ENCODE data around the gene MSI2.

Gene MSI2

DNA sequence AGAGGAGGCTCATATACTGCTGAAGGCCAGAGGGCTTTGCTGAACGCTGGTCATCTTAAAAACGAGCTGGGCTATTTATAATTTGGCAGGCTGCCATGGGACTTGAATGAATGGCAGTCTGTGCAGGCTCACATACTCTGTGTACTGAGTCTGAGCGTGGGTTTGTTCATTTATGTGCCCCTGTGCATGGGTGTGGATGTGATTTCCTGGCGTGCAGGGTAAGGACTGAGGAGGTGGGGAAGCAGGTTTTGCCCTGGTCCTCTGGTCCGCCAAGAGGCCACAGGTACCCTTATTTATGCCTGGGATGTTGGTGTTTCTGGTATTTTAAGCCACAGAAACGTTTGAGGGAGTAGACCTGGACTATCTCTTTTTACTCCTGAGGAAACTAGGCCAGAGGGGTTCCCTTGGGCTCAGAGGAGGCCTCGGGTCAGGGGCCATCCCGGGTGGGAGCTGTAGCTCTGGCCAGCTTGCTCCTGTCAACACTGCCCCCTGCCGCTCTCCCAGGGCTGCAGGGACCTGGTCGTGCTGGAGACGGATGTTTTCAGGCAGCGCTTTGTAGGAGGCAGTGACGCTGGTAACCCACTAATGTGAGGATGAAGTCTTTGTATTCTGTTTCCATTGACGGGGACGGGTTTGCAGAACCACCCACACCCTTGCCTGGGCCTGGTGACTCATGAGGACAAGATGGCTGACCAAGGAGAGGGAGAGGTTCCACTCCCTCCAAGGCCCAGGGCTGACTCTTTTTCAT lies 184.4 kb downstream of the MSI2 start:
- H3K4me3 ChIP-seq (ENCODE audit: low read depth, low read length): no peak overlapping the region
- no peaks in the 10 kb centered on the region for H3K27me3 ChIP-seq
- no peaks in the 10 kb centered on the region for H3K9me3 ChIP-seq
- TF ChIP-seq, protein P1, sequence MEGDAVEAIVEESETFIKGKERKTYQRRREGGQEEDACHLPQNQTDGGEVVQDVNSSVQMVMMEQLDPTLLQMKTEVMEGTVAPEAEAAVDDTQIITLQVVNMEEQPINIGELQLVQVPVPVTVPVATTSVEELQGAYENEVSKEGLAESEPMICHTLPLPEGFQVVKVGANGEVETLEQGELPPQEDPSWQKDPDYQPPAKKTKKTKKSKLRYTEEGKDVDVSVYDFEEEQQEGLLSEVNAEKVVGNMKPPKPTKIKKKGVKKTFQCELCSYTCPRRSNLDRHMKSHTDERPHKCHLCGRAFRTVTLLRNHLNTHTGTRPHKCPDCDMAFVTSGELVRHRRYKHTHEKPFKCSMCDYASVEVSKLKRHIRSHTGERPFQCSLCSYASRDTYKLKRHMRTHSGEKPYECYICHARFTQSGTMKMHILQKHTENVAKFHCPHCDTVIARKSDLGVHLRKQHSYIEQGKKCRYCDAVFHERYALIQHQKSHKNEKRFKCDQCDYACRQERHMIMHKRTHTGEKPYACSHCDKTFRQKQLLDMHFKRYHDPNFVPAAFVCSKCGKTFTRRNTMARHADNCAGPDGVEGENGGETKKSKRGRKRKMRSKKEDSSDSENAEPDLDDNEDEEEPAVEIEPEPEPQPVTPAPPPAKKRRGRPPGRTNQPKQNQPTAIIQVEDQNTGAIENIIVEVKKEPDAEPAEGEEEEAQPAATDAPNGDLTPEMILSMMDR (IDR thresholded peaks at IDR 0.05; ENCODE audit: low read depth, low read length): peak; percentile 81
- H3K36me3 ChIP-seq: no peaks in the 10 kb centered on the region
- H3K4me1 ChIP-seq: peaks cover 71% of the 10 kb centered on the region
- DNase-seq: peak; percentile 80

- no peaks in the 10 kb centered on the region for H3K36me3 ChIP-seq
- H3K27me3 ChIP-seq: no peaks in the 10 kb centered on the region
- TF ChIP-seq, protein P1 (IDR thresholded peaks at IDR 0.05; ENCODE audit: low read depth, low read length): no peak
- DNase-seq: no peak
- peaks cover 71% of the 10 kb centered on the region for H3K4me1 ChIP-seq
- no peak overlapping the region for H3K4me3 ChIP-seq (ENCODE audit: low read depth, low read length)
- H3K9me3 ChIP-seq: no peaks in the 10 kb centered on the region
Observed at GRCh38 chr17:57441270-57441600, 184.9 kb downstream of the MSI2 start.

GRCh38 chr17:57442401-57442823 lies 186.1 kb downstream of the MSI2 start:
- TF ChIP-seq, protein P1 (IDR thresholded peaks at IDR 0.05; ENCODE audit: low read depth, low read length): no peak
- Histone ChIP-seq H3K4me3 (ENCODE audit: low read depth, low read length) (no peak overlapping the region), H3K4me1 (peaks cover 65% of the 10 kb centered on the region), H3K36me3 (no peaks in the 10 kb centered on the region), H3K27me3 (no peaks in the 10 kb centered on the region), H3K9me3 (no peaks in the 10 kb centered on the region)
- no peak for DNase-seq

- Histone ChIP-seq H3K27me3 (no peaks in the 10 kb centered on the region), H3K36me3 (no peaks in the 10 kb centered on the region), H3K4me3 (ENCODE audit: low read depth, low read length) (no peak overlapping the region), H3K4me1 (peaks cover 59% of the 10 kb centered on the region), H3K9me3 (no peaks in the 10 kb centered on the region)
- no peak for DNase-seq
- TF ChIP-seq, protein P1 (IDR thresholded peaks at IDR 0.05; ENCODE audit: low read depth, low read length): no peak
Observed at GRCh38 chr17:57442914-57443571, 186.7 kb downstream of the MSI2 start.

- TF ChIP-seq, protein P1 (IDR thresholded peaks at IDR 0.05; ENCODE audit: low read depth, low read length): no peak
- H3K4me1 ChIP-seq: peaks cover 56% of the 10 kb centered on the region
- H3K4me3 ChIP-seq (ENCODE audit: low read depth, low read length): no peak overlapping the region
- H3K36me3 ChIP-seq: 0 out of 2 replicates have a peak, but pooled peaks cover 2% of the 10 kb centered on the region
- DNase-seq: no peak
- no peaks in the 10 kb centered on the region for H3K9me3 ChIP-seq
- H3K27me3 ChIP-seq: no peaks in the 10 kb centered on the region
Observed at GRCh38 chr17:57443781-57444180, 187.5 kb downstream of the MSI2 start.
